ENCODE measurements around the gene ASIC4.

Gene ASIC4

DNA sequence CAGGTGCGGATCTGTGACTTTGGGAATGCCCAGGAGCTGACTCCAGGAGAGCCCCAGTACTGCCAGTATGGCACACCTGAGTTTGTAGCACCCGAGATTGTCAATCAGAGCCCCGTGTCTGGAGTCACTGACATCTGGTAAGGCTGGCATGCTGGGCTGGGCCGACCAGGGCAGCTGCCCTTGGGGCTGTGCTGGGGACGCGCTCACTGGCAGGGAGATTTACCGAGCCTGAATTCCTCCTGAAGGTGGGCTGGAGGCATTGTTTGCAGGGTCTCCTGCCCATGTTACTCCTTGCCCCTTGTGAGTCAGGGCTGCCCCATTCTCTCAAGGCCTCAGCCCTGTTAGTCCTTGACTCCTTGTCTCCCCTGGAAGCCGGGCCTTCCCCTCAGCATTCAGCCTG, 34.3 kb upstream of the ASIC4 start:
- no peak for DNase-seq (ENCODE audit: low read depth)

- no peak for DNase-seq (ENCODE audit: low read depth)
Measured at GRCh38 chr2:219482674-219483405, 31.4 kb upstream of the ASIC4 start.

DNA sequence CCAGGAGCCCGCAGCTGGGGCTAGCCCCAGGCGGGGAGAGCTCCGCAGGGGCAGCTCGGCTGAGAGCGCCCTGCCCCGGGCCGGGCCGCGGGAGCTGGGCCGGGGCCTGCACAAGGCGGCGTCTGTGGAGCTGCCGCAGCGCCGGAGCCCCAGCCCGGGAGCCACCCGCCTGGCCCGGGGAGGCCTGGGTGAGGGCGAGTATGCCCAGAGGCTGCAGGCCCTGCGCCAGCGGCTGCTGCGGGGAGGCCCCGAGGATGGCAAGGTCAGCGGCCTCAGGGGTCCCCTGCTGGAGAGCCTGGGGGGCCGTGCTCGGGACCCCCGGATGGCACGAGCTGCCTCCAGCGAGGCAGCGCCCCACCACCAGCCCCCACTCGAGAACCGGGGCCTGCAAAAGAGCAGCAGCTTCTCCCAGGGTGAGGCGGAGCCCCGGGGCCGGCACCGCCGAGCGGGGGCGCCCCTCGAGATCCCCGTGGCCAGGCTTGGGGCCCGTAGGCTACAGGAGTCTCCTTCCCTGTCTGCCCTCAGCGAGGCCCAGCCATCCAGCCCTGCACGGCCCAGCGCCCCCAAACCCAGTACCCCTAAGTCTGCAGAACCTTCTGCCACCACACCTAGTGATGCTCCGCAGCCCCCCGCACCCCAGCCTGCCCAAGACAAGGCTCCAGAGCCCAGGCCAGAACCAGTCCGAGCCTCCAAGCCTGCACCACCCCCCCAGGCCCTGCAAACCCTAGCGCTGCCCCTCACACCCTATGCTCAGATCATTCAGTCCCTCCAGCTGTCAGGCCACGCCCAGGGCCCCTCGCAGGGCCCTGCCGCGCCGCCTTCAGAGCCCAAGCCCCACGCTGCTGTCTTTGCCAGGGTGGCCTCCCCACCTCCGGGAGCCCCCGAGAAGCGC, 30.6 kb upstream of the ASIC4 start:
- no peak for DNase-seq (ENCODE audit: low read depth)

DNA sequence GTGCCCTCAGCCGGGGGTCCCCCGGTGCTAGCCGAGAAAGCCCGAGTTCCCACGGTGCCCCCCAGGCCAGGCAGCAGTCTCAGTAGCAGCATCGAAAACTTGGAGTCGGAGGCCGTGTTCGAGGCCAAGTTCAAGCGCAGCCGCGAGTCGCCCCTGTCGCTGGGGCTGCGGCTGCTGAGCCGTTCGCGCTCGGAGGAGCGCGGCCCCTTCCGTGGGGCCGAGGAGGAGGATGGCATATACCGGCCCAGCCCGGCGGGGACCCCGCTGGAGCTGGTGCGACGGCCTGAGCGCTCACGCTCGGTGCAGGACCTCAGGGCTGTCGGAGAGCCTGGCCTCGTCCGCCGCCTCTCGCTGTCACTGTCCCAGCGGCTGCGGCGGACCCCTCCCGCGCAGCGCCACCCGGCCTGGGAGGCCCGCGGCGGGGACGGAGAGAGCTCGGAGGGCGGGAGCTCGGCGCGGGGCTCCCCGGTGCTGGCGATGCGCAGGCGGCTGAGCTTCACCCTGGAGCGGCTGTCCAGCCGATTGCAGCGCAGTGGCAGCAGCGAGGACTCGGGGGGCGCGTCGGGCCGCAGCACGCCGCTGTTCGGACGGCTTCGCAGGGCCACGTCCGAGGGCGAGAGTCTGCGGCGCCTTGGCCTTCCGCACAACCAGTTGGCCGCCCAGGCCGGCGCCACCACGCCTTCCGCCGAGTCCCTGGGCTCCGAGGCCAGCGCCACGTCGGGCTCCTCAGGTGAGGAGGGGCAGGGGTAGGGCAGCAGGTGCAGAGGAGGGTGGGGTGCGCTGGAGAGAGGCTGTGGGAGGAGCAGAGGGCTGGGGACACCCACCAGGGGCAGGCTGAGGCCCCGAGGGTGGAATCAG, 29.7 kb upstream of the ASIC4 start:
- no peak for DNase-seq (ENCODE audit: low read depth)

DNA sequence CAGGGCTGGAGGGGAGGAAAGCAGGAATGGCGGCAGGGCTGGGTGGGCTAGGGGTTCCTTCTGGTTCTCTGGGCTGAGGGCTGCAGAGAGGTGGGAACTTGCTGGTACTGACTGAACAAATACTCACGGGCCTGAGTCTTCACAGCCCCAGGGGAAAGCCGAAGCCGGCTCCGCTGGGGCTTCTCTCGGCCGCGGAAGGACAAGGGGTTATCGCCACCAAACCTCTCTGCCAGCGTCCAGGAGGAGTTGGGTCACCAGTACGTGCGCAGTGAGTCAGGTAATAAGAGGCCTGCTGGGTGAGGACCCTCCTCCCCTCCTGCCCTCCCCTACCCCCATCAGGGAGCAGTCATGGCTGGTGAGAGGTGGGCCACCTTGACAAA, 29.1 kb upstream of the ASIC4 start:
- no peak for DNase-seq (ENCODE audit: low read depth)

GRCh38 chr2:219486380-219486959, 27.8 kb upstream of the ASIC4 start:
- DNase-seq (ENCODE audit: low read depth), result no peak

- no peak for DNase-seq (ENCODE audit: low read depth)
Measured at GRCh38 chr2:219488149-219488843, 26.0 kb upstream of the ASIC4 start.

DNA sequence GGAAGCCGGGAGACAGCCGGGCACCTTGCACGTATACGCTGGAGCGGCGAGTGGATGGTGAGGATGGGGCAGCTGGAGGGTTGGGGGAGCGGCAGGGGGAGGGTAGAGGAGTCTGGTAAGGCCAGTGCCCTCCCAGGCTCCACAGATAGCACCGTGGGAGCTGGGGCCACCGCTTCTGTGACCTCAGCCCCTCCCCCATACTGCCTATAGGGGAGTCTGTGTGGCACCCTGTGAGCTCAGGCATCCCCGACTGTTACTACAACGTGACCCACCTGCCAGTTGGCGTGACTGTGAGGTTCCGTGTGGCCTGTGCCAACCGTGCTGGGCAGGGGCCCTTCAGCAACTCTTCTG, 25.5 kb upstream of the ASIC4 start:
- DNase-seq (ENCODE audit: low read depth), result no peak

DNA sequence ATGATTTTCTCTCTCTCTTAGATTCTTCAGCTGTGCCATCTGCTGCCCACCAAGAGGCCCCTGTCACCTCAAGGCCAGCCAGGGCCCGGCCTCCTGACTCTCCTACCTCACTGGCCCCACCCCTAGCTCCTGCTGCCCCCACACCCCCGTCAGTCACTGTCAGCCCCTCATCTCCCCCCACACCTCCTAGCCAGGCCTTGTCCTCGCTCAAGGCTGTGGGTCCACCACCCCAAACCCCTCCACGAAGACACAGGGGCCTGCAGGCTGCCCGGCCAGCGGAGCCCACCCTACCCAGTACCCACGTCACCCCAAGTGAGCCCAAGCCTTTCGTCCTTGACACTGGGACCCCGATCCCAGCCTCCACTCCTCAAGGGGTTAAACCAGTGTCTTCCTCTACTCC, 25.0 kb upstream of the ASIC4 start:
- DNase-seq (ENCODE audit: low read depth), result no peak

DNA sequence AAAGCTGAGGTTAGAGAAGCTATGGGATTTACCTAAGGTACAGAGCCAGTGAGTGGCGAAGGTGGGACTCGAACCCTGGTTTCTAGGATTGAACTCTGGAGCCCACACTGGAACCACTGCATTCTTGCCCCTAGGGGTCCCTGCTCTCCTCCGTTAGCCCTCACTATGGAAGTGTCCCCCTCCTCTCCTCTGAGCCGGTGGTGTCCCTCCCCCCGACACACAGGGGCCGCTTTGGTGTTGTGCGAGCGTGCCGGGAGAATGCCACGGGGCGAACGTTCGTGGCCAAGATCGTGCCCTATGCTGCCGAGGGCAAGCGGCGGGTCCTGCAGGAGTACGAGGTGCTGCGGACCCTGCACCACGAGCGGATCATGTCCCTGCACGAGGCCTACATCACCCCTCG, 24.1 kb upstream of the ASIC4 start:
- no peak for DNase-seq (ENCODE audit: low read depth)

- no peak for DNase-seq (ENCODE audit: low read depth)
Measured at GRCh38 chr2:219490600-219491130, 23.6 kb upstream of the ASIC4 start.

- no peak for DNase-seq (ENCODE audit: low read depth)
Measured at GRCh38 chr2:219491278-219491963, 22.9 kb upstream of the ASIC4 start.

DNA sequence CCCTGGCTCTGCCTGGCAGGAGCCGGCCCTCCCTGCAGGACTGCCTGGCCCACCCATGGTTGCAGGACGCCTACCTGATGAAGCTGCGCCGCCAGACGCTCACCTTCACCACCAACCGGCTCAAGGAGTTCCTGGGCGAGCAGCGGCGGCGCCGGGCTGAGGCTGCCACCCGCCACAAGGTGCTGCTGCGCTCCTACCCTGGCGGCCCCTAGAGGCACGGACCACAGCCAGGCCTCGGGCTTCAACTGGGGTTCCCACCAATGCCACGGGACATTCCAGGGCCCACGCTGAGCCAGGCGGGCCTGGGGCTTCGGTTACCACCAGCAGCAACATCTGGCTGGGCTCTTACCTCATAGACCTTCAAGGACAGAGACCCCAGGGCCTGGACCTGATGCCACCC, 21.7 kb upstream of the ASIC4 start:
- DNase-seq (ENCODE audit: low read depth), result no peak

GRCh38 chr2:219493086-219493485, 21.2 kb upstream of the ASIC4 start:
- DNase-seq (ENCODE audit: low read depth), result no peak

DNA sequence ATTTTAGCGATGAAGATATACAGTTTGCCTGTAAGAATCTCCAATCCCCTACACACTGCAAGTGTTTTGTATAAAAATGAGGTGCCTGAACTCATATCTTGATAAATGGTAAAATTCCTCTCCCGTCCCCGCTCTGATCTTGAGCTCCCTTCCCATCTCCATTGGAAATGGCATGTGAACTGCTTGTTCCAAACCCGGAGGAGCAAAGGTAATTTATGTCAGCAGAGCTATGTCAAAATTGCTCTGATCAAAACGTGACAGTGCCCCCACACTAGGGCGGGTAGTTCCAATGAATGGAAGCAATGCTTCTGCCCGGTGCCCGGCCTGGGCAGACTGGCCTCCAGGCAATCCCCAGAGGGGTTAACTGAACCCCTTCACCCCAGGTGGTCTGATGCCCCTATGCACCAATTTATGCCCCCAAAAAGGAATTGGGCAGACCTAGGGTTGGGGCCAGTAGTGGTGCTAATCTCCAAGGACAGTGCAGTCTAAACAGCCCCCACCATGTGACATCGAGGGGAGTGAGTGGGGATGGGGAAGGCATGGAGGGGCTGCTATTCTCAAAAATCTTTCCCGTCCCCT, 19.2 kb upstream of the ASIC4 start:
- no peak for DNase-seq (ENCODE audit: low read depth)

- peak; percentile 35 for DNase-seq (ENCODE audit: low read depth)
Measured at GRCh38 chr2:219495531-219496122, 18.7 kb upstream of the ASIC4 start.

DNA sequence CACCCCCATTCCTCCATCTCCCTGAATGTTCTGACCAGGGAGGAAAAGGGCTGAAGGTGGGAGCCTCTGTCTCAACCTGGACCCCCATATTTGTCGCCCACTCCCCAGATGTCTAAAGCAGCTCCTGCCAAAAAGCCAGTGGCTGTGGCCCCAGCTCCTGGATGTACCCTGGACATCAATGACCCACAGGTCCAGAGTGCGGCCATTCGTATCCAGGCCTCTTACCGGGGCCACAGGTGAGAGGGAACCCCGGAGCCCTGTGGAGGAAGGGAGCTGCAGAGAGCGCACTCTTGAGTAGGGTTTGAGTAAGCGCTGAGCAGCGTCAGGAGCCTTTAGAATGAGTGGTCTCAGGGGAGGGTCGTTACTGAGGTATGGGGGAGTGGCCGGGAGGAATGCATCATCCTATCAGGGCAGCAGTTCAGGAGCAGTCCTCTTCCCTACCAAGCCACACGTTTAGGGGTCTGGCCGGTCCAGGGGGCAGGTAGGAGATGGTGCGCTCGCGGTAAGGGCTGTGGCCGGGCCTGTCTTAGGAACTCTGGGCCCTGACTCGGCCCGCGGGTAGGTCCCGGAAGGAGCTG, 17.9 kb upstream of the ASIC4 start:
- DNase-seq (ENCODE audit: low read depth), result no peak

GRCh38 chr2:219496825-219497494, 17.3 kb upstream of the ASIC4 start:
- no peak for DNase-seq (ENCODE audit: low read depth)
